ENCODE measurements around the gene ZNF830.
"Not testable (repeated sequence)": the region's sequence is repeated elsewhere in the genome, so short reads cannot be mapped to it uniquely, and the experiment has no call there.

ZNF830 gene

DNA sequence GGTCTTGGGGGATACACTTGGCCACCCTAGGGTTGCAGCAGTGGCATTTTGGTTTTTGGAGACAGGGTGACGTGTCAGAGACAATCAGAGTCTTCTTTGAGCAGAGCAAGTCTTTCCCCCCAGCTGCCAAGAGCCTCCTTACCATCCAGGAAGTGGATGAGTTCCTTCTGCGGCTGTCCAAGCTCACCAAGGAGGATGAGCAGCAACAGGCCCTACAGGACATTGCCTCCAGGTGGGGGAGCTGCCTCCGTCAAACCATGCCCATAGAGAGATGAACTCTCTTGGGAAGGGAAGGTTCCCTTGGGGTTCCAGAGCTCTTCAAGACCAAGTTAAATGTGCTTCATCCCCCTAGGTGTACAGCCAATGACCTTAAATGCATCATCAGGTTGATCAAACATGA is 30.3 kb downstream of the ZNF830 start:
- no peak for DNase-seq (ENCODE audit: low read depth)

DNA sequence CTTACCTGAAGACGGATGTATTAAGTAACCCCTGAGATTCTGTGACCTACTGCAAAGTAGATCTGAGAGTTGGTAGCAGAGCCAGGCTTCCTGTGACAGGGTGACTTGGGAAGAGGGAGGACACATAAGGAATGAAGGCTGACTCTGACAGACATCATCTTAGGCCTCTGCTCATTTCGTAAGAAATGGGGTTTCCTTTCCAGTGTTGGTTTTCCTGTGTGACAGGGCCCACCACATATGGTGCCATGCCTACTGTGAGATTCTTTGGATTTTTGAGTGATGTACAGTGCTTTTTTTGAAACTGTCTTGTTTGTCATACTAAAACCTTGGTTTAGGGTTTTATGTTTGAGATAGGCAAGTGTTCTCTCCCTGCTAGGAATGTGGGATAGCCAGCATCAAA is 31.7 kb downstream of the ZNF830 start:
- DNase-seq (ENCODE audit: low read depth) = no peak

DNA sequence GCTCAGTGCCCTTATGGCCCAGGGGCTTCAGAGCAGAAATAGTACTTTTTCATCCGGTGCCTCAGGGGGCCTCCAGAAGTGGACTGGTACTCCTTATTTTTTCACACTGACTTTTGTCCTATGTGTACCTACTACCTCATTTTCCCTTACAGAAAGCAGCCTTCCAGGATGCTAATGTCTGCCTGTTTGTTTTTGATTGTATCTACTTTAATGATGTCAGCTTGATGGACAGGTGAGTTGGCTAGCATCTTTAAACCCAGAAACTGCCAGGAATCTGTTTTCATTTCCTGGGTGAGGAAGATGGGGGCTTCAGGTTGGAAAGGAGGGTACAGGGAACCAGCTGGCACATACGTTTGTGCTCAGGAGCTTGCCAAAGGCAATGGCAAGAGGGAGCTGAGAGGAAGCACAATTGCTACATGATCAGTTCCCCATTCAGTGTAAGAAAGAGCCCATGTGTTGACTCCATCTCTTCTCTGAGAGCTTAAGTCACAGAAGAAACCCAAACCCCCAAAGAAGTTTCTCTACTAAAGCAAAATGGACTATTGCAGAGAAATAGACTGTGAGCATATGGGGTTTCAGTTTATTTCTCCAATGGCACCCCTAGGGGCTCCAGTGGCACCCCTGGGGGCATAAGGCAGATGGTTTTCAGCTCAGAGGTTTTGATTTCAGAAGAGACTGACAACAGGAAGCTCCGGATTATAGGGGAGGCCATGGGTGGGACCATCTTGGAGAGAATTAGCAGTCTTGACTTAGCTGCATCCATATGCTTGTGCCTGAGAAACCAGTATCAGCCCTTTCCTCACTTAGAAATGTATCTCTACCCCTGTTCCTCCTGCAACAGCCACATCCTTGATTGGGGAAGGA is 35.3 kb downstream of the ZNF830 start:
- no peak for DNase-seq (ENCODE audit: low read depth)

DNA sequence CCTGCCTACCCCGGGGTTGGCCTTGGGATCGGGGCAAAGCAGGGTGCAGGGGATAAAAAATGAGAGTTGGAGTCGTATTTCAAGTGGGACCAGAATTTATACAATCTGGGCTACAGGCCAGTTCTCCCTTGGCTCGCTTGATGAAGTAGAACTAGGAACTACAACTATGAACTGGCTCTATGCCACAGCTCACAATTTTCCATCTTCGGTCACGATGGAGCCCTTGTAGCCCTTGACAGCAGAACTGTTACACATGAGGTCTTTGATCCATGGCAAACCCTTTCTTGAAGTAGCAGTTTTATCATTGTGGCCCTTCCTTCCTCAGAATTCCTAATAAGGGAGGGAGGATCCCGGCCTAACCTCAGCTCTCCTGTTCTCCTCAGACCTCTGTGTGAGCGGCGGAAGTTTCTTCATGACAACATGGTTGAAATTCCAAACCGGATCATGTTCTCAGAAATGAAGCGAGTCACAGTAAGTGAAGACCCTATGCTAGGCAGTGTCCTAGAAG is 36.1 kb downstream of the ZNF830 start:
- no peak for DNase-seq (ENCODE audit: low read depth)

DNA sequence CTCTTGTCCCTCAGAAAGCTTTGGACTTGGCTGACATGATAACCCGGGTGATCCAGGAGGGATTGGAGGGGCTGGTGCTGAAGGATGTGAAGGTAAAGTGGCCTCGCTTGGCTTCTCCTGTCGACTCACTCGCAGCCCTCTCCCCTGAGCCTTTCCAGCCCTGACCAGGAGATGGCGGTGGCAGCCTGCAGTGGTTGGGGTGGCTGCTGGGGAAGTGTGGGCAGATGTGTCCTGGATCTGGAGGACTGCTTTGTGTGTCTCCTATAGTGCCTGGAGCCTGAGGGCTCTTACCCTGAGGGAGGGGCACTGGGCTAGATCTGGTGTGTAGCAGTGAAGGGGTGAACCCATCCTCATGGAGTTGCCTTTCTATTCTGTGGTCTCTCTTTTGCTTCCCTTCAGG is 36.9 kb downstream of the ZNF830 start:
- peak; percentile 71 for DNase-seq (ENCODE audit: low read depth)

DNA sequence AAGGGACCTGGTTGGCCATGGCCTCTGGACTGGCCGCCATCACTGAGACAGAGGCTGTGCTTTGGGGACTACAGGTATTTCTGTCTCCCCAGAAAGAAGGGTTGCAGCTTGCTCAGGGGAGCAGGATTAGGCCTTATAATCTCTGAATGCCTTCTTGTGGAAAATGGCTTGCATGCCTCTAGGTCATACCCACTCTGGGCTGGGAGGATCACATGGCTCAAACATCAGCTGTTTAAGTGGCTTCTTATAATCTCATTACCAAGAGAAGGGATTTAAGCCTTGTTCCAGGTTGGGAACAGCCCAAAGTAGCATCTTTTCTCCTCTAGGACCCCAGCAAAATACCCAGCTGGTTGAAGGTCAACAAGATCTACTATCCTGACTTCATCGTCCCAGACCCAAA is 38.1 kb downstream of the ZNF830 start:
- no peak for DNase-seq (ENCODE audit: low read depth)

DNA sequence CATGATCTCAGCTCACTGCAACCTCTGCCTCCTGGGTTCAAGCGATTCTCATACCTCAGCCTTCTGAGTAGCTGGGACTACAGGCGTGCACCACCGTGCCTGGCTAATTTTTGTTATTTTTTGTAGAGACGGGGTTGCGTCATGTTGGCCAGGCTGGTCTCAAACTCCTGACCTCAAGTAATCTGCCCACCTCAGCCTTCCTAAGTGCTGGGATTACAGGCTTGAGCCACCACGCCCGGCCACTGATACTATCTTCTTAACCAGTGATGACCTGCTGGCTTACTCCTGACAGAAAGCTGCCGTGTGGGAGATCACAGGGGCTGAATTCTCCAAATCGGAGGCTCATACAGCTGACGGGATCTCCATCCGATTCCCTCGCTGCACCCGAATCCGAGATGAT is 39.6 kb downstream of the ZNF830 start:
- DNase-seq (ENCODE audit: low read depth) = not testable (repeated sequence)

DNA sequence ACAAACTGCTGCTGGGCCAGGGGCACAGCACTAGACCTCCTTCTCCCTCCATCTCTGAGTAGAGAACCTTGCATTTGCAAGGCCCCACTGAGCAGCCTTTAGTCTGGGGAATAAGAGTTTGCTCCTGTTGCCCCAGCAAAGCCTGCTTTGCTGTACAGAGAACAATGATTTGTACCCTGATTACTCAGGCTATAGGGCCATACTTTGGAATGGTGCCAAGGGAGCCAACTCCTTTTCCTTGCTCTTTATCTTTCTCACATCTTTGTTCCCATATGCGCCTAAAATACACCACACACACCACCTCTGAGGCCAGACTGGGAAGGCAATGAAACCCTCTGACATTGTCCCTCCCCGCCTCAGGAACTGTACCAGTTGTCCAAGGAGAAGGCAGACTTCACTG is 40.2 kb downstream of the ZNF830 start:
- DNase-seq (ENCODE audit: low read depth) = no peak

DNA sequence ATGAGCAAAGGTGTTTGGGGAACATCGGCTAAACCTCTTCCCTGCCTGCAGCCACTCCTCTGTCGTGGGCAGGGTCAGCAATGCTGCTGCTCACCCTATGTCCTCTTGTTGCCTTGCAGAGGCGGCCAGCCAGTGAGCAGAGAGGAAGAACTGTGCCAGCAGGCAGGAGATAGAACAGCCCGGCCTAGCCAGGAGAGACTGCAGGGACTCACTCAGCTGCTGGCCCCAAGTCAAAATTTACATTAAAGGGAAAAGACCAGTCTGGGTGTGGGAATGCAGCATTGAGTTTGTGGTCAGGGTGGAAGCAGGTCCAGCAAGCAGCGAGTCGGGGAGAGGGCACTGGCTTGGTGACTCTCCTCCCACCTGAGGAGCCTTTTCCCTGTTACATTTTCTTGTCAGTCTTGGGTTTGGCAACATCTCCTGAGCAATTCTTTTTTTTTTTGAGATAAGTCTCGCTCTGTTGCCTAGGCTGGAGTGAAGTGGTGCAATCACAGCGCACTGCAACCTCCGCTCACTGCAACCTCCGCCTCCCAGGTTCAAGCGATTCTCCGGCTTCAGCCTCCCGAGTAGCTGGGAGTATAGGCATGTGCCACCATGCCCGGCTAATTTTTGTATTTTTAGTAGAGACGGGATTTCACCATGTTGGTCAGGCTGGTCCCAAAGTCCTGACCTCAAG is 41.7 kb downstream of the ZNF830 start:
- no peak for DNase-seq (ENCODE audit: low read depth)

DNA sequence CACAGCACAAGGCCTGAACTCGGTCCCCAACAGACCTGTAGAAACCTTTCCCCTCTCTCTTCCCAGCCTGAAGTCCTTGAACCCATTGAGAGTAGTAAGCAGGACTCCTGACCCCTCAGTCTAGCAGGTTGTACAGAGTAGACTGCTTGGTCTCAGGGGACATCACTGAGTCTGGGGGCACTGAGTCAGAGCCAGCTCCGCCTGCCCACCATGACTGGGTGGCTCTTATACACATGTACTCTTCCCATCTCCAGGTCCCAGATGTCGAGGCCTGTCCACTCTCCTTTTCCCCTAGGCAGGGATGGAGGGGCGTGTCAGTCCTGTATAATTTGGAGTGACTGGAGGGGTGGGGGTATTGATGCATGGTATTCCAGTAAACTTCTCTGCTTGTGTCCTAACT is 42.4 kb downstream of the ZNF830 start:
- DNase-seq (ENCODE audit: low read depth) = no peak

DNA sequence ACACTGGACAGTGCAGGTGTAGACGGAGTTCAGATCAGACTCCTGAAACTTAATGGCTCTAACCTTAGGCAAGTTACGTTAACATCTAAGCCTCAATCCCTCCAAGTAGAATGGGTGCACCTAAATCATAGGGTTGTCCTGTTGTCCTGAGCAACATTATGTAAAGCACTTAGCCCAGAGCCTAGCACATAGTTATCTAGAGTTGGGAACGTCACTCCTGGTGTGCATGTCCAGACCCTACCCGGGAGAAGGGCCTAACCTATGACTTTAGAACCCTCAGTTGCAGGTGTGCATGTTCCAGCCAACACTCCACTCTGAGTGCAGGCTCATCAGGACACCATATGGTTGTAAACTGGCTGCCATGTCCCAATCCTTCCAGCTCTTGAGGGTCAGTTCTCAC is 45.0 kb downstream of the ZNF830 start:
- no peak for DNase-seq (ENCODE audit: low read depth)

DNA sequence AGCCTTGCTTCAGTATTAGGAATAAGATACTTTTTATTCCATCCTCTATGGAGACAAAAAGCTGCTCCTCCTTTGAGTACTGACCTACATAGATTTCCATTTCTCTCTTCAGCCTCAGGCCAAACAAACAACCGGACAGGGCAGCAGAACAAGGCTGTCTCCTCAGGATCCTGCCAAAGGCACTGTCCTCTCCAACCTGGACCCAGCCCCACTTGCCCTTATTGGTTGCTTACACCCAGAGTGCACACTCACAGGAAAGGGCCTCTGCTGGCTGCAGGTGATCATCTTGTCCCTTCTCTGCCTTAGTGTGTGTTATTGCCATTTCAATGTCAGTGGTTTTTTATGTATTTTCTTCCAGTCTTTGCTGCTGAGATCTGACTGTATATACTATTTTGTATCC is 45.6 kb downstream of the ZNF830 start:
- DNase-seq (ENCODE audit: low read depth) = no peak

DNA sequence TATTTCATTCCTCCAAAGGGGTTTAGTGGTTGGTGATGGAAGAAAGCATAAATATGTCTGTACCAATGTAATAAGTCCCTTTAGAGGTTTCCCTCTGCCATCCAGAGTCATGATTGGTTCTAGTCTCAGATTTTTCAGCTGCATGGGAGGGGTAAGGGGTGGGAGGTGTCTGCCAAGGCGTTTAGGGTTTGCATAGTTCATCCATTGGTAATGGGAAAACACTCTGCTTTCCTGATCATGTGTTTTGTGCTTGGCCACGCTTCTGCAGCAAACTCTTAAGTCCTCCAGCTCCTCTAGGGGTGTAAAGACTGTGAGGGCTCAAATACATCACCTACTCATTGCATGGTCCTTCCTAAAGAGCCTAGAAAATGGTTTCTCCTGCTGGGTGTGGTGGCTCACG is 48.8 kb downstream of the ZNF830 start:
- DNase-seq (ENCODE audit: low read depth) = no peak

DNA sequence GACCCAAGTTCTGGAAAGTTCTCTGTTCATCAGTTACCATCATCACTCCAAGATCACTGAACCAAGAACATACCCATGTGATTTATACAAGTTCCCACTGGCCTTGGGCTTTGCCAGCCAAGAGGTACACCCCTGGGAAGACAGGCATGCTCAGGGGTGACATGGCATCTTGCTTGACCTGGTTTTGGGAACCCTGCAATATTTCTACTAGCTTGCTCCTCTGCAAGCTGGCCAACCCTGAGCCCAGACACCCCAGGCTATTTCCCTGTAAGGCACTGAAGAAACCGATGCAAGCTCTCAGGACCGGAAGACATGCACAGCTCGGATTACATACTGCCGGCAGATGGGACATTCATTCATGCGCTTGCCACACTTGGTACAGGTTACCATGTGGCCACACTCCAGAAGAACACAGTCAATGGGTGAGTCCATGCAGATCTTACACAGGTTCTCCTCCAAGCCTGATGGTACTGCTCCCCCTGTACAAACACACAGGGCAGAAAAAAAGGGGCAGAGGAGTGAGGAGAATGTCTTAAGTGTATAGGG is 50.4 kb downstream of the ZNF830 start:
- no peak for DNase-seq (ENCODE audit: low read depth)

Data from activated T-cell treated with anti-CD3 and anti-CD28 coated beads for 1 hour (primary cell).